Neural cell (in vitro differentiated cells): ENCODE data around the gene CAMK2G.

ENCODE experiments used
- CTCF ChIP-seq: fragments of 450-650 bp; IDR thresholded peaks from 2 replicates; pipeline ENCODE4 v1.5.1; 2014; ENCODE audit warnings: antibody characterized with exemption, mild to moderate bottlenecking, moderate library complexity; ENCODE audit not compliant: poor library complexity, severe bottlenecking
- RAD21 ChIP-seq: fragments of 450-650 bp; conservative IDR thresholded peaks from 2 replicates; pipeline ENCODE4 v1.6.1; 2014; ENCODE audit warnings: antibody characterized with exemption, mild to moderate bottlenecking, moderate library complexity

DNA sequence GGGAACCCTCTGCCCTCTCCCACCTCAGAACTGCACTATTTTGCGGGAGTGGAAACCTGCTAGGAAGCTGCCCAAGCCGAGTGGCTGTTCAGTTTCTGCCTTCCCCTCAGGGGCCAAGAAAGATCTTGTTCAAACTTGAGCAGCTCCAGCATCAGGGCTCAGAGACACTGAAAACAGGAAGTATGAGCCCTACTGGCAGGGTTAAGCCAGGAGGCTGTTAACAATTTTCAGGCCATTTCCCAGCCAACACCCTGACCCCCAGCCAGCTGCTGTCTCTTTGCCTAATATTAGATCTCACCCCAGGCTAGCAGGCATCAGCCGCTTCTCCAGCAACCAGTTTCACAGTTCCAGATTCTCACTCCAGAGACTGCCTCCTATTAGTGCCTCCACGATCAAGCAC lies 45.7 kb upstream of the CAMK2G start:
- TF ChIP-seq CTCF: no peak
- TF ChIP-seq RAD21: no peak
